ENCODE results near the gene NCBP3. TPM values are rescaled to one million over a fixed set of nuclear protein-coding genes. Genes with fewer than 3 reads are reported as not detected.

NCBP3 gene
- total and polyA plus RNA-seq, 2 of the 8 experiments (the other 6 are each of a cell fraction or from before 2014, with no cell fraction given), result 19.6 to 46.1 TPM

DNA sequence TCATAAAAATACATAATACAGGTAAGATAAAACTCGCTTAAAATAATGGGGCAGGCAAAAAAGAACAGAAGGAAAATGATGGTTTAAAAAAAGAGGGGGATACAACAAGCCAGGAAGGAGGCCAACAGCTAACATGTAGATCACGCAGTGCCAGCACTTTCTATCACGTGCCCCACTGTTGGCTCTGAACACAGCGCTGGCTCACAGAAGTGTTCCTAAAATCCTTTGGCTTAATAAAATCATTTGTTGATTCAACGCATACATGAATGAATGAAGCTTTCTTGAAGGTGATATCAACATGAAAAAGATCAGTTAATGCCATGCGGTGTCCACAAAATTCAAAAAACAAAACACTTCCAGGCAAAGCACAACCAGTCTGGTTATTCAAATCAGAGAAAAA, 53.6 kb downstream of the NCBP3 start:
- Histone ChIP-seq H3K4me2 (ENCODE audit: insufficient read depth in 1 of 2, low read depth in 2 of 2, low read length in 2 of 2) (no peak overlapping the region), H3K9me3 (ENCODE audit: insufficient read depth in 2 of 2, low read depth in 1 of 2, low read length in 1 of 2) (no peaks in the 10 kb centered on the region)
- CTCF ChIA-PET (ENCODE audit: partially characterized antibody), result interaction anchor here (0.6 to 1.9 kb wide), 2 partner anchors 55 to 771 kb away, joined by 4 to 6 read pairs; no protein-coding TSS in a partner anchor

More for the DNA sequence above, 53.6 kb downstream of the NCBP3 start:
- Histone ChIP-seq H3K27ac (ENCODE audit: low read depth, low read length) (no peak overlapping the region), H2AK5ac (ENCODE audit: low read depth, low read length) (no peak overlapping the region), H3K18ac (ENCODE audit: extremely low read depth, low read length) (no peak overlapping the region), H3K23me2 (ENCODE audit: low read depth, low read length) (no peaks in the 10 kb centered on the region), H2BK12ac (ENCODE audit: low read depth, low read length) (no peak overlapping the region), H3K23ac (ENCODE audit: insufficient read length) (no peak overlapping the region), H3K9ac (replicated peaks in 1 of 4; ENCODE audit: extremely low read depth in 1 of 4, low read depth in 3 of 4, low read length in 3 of 4) (no peak overlapping the region), H3K79me1 (ENCODE audit: low read depth, low read length) (no peaks in the 10 kb centered on the region), H3K36me3 (ENCODE audit: control insufficient read depth in 2 of 4, insufficient read depth in 4 of 4, low read length in 3 of 4) (no peaks in the 10 kb centered on the region), H3K4ac (replicated peaks; ENCODE audit: insufficient read length, low read depth, low read length) (no peak overlapping the region), H3K27me3 (replicated peaks in 1 of 4; ENCODE audit: control insufficient read depth in 3 of 4, extremely low read depth in 1 of 4, insufficient read depth in 3 of 4, low read length in 3 of 4) (no peaks in the 10 kb centered on the region), H4K5ac (ENCODE audit: insufficient read length, low read depth, low read length) (no peak overlapping the region), H2BK120ac (replicated peaks; ENCODE audit: low read depth, low read length) (no peak overlapping the region), H3K14ac (ENCODE audit: insufficient read length) (no peak overlapping the region), H4K91ac (replicated peaks; ENCODE audit: insufficient read length, low read length) (no peak overlapping the region), H2BK20ac (ENCODE audit: low read length) (no peak overlapping the region), H2BK15ac (ENCODE audit: low read length) (no peak overlapping the region), H2BK5ac (ENCODE audit: low read depth, low read length) (no peak overlapping the region), H4K20me1 (replicated peaks in 1 of 2; ENCODE audit: control insufficient read depth in 1 of 2, insufficient read depth in 2 of 2, low read length in 2 of 2) (peaks cover 2 to 5% of the 10 kb centered on the region in 2 experiments), H4K8ac (ENCODE audit: extremely low read depth, insufficient read depth, low read length) (no peak overlapping the region; the same call in 1 of the 2 replicates), H2AFZ (ENCODE audit: low read length) (no peak overlapping the region), H3K56ac (replicated peaks; ENCODE audit: insufficient read length, low read depth, low read length) (no peak overlapping the region), H3K4me3 (ENCODE audit: extremely low read depth in 1 of 4, insufficient read depth in 2 of 4, low read depth in 3 of 4, low read length in 4 of 4) (no peak overlapping the region), H3K4me1 (replicated peaks in 1 of 4; ENCODE audit: control insufficient read depth in 3 of 4, insufficient read depth in 4 of 4, low read length in 3 of 4) (no peaks in the 10 kb centered on the region), H3K79me2 (ENCODE audit: control insufficient read depth in 1 of 2, insufficient read depth in 2 of 2, low read length in 2 of 2) (no peaks in the 10 kb centered on the region)
- TF ChIP-seq ASH2L (IDR thresholded peaks at IDR 0.05; ENCODE audit: low read length) (no peak), JUND (IDR thresholded peaks at IDR 0.05; ENCODE audit: low read length) (no peak), PHF8 (conservative IDR thresholded peaks at IDR 0.05; ENCODE audit: low read depth, low read length) (no peak), EGR1 (IDR thresholded peaks at IDR 0.05; ENCODE audit: borderline replicate concordance, low read depth, low read length) (no peak), GTF2F1 (IDR thresholded peaks at IDR 0.05; ENCODE audit: borderline replicate concordance, low read depth, low read length) (no peak), SP4 (IDR thresholded peaks at IDR 0.05; ENCODE audit: low read length) (no peak), SP2 (IDR thresholded peaks at IDR 0.05; ENCODE audit: low read length) (no peak), KDM4A (IDR thresholded peaks at IDR 0.05; ENCODE audit: low read depth, low read length, severe bottlenecking) (no peak), MAFK (IDR thresholded peaks at IDR 0.05; ENCODE audit: low read depth, low read length) (no peak)
- TF ChIP-seq, protein P1, sequence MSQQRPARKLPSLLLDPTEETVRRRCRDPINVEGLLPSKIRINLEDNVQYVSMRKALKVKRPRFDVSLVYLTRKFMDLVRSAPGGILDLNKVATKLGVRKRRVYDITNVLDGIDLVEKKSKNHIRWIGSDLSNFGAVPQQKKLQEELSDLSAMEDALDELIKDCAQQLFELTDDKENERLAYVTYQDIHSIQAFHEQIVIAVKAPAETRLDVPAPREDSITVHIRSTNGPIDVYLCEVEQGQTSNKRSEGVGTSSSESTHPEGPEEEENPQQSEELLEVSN (IDR thresholded peaks at IDR 0.05), result no peak
- POLR2A ChIA-PET (ENCODE audit: partially characterized antibody), result interaction anchor here (0.6 kb wide), 1 partner anchor 53 kb away, joined by 3 read pairs; no protein-coding TSS in a partner anchor
- WGBS, 2 experiments (ENCODE audit: extremely low coverage in 1 of 2, insufficient coverage in 1 of 2, insufficient read length in 1 of 2, insufficient replicate concordance in 2 of 2, low coverage in 1 of 2, low lambda C conversion rate in 2 of 2, missing lambda C conversion rate in 1 of 2), result 89% methylated on average over 6 of the region's 6 CpGs; no CpG with 5 or more reads in 1 of the 2 experiments
- DNase-seq (ENCODE audit: low read depth in 1 of 2, low spot score in 2 of 2), result no peak
- no peak for FAIRE-seq
